ENCODE results near the gene AMZ2.
"Not testable (repeated sequence)": the region's sequence is repeated elsewhere in the genome, so short reads cannot be mapped to it uniquely, and the experiment has no call there.

DNA sequence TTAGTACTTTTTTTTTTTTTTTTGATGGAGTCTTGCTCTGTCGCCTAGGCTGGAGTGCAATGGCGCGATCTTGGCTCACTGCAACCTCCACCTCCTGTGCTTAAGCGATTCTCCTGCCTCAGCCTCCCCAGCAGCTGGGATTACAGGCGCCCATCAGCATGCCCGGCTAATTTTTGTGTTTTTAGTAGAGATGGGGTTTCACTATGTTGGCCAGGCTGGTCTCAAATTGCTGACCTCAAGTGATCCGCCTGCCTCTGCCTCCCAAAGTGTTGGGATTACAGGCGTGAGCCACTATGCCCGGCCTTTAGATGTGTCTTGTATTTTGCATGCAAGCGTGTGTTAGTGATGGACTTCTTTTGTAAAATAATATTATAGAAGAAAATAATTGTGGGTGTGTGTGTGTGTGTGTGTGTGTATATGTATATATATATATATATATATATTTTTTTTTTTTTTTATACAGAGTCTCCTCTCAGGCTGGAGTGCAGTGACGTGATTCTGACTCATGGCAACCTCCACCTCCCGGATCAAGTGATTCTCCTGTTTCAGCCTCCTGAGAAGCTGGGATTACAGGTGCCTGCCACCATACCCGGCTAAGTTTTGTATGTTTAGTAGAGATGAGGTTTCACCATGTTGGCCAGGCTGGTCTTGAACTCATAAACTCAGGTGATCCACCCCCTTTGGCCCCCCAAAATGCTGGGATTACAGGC, 38.5 kb upstream of the AMZ2 start:
- TF ChIP-seq POLR2AphosphoS5 (IDR thresholded peaks at IDR 0.05; ENCODE audit: low read depth); EZH2 (IDR thresholded peaks at IDR 0.05; ENCODE audit: low read depth, unreplicated experiment); CREB1 (CRISPR knock-in tag; IDR thresholded peaks at IDR 0.05; ENCODE audit: low read depth); EZH2phosphoT487 (IDR thresholded peaks at IDR 0.05; ENCODE audit: unreplicated experiment); REST (IDR thresholded peaks at IDR 0.05; ENCODE audit: unreplicated experiment); JUNB (IDR thresholded peaks at IDR 0.05; ENCODE audit: unreplicated experiment); STAT1 (IDR thresholded peaks at IDR 0.05; ENCODE audit: unreplicated experiment); NANOG (IDR thresholded peaks at IDR 0.05; ENCODE audit: borderline replicate concordance); ZNF114 (CRISPR knock-in tag; IDR thresholded peaks at IDR 0.05); ZNF331 (CRISPR knock-in tag; IDR thresholded peaks at IDR 0.05; ENCODE audit: low read depth): not testable (repeated sequence)
- TF ChIP-seq, protein P1, sequence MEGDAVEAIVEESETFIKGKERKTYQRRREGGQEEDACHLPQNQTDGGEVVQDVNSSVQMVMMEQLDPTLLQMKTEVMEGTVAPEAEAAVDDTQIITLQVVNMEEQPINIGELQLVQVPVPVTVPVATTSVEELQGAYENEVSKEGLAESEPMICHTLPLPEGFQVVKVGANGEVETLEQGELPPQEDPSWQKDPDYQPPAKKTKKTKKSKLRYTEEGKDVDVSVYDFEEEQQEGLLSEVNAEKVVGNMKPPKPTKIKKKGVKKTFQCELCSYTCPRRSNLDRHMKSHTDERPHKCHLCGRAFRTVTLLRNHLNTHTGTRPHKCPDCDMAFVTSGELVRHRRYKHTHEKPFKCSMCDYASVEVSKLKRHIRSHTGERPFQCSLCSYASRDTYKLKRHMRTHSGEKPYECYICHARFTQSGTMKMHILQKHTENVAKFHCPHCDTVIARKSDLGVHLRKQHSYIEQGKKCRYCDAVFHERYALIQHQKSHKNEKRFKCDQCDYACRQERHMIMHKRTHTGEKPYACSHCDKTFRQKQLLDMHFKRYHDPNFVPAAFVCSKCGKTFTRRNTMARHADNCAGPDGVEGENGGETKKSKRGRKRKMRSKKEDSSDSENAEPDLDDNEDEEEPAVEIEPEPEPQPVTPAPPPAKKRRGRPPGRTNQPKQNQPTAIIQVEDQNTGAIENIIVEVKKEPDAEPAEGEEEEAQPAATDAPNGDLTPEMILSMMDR (conservative IDR thresholded peaks at IDR 0.05; ENCODE audit: low read depth in 2 of 2): not testable (repeated sequence)
- TF ChIP-seq, protein P2, sequence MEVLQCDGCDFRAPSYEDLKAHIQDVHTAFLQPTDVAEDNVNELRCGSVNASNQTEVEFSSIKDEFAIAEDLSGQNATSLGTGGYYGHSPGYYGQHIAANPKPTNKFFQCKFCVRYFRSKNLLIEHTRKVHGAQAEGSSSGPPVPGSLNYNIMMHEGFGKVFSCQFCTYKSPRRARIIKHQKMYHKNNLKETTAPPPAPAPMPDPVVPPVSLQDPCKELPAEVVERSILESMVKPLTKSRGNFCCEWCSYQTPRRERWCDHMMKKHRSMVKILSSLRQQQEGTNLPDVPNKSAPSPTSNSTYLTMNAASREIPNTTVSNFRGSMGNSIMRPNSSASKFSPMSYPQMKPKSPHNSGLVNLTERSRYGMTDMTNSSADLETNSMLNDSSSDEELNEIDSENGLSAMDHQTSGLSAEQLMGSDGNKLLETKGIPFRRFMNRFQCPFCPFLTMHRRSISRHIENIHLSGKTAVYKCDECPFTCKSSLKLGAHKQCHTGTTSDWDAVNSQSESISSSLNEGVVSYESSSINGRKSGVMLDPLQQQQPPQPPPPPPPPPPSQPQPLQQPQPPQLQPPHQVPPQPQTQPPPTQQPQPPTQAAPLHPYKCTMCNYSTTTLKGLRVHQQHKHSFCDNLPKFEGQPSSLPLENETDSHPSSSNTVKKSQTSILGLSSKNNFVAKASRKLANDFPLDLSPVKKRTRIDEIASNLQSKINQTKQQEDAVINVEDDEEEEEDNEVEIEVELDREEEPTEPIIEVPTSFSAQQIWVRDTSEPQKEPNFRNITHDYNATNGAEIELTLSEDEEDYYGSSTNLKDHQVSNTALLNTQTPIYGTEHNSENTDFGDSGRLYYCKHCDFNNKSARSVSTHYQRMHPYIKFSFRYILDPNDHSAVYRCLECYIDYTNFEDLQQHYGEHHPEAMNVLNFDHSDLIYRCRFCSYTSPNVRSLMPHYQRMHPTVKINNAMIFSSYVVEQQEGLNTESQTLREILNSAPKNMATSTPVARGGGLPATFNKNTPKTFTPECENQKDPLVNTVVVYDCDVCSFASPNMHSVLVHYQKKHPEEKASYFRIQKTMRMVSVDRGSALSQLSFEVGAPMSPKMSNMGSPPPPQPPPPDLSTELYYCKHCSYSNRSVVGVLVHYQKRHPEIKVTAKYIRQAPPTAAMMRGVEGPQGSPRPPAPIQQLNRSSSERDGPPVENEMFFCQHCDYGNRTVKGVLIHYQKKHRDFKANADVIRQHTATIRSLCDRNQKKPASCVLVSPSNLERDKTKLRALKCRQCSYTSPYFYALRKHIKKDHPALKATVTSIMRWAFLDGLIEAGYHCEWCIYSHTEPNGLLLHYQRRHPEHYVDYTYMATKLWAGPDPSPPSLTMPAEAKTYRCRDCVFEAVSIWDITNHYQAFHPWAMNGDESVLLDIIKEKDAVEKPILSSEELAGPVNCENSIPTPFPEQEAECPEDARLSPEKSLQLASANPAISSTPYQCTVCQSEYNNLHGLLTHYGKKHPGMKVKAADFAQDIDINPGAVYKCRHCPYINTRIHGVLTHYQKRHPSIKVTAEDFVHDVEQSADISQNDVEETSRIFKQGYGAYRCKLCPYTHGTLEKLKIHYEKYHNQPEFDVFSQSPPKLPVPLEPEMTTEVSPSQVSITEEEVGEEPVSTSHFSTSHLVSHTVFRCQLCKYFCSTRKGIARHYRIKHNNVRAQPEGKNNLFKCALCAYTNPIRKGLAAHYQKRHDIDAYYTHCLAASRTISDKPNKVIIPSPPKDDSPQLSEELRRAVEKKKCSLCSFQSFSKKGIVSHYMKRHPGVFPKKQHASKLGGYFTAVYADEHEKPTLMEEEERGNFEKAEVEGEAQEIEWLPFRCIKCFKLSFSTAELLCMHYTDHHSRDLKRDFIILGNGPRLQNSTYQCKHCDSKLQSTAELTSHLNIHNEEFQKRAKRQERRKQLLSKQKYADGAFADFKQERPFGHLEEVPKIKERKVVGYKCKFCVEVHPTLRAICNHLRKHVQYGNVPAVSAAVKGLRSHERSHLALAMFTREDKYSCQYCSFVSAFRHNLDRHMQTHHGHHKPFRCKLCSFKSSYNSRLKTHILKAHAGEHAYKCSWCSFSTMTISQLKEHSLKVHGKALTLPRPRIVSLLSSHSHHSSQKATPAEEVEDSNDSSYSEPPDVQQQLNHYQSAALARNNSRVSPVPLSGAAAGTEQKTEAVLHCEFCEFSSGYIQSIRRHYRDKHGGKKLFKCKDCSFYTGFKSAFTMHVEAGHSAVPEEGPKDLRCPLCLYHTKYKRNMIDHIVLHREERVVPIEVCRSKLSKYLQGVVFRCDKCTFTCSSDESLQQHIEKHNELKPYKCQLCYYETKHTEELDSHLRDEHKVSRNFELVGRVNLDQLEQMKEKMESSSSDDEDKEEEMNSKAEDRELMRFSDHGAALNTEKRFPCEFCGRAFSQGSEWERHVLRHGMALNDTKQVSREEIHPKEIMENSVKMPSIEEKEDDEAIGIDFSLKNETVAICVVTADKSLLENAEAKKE (CRISPR knock-in tag; IDR thresholded peaks at IDR 0.05): not testable (repeated sequence)
- TF ChIP-seq, protein P3, sequence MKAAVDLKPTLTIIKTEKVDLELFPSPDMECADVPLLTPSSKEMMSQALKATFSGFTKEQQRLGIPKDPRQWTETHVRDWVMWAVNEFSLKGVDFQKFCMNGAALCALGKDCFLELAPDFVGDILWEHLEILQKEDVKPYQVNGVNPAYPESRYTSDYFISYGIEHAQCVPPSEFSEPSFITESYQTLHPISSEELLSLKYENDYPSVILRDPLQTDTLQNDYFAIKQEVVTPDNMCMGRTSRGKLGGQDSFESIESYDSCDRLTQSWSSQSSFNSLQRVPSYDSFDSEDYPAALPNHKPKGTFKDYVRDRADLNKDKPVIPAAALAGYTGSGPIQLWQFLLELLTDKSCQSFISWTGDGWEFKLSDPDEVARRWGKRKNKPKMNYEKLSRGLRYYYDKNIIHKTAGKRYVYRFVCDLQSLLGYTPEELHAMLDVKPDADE (IDR thresholded peaks at IDR 0.05): not testable (repeated sequence)

Measured in GM23338 (cell line).